PC-3 (cell line): ENCODE data around the gene SLITRK5. TPM values are rescaled to one million over a fixed set of nuclear protein-coding genes. Genes with fewer than 3 reads are reported as not detected.

Experiments used
- ATAC-seq: fragments of 200-7000 bp; cut with Tn5 transposase; 2 replicates; pipeline ENCODE4 v1.9.1; 2020; ENCODE audit warnings: mild to moderate bottlenecking, moderate library complexity
- BruUV-seq: library from RNA; stranded (reverse); fragments of 400-500 nt; replicated peaks from 2 replicates; lab custom pipeline; 2021; lab: Mats Ljungman, UMichigan
- CTCF ChIA-PET: fragments of 300-600 bp; sonication (Branson Sonifier 250); formaldehyde crosslinking; loops from one replicate; lab custom pipeline; 2022; ENCODE audit warnings: antibody characterized with exemption; lab: Charles Lee
- POLR2A ChIA-PET: fragments of 300-600 bp; sonication (Branson Sonifier 250); formaldehyde crosslinking; loops from one replicate; lab custom pipeline; 2022; ENCODE audit warnings: antibody characterized with exemption; ENCODE audit not compliant: unreplicated experiment; lab: Charles Lee
- DNase-seq: peaks from one replicate; pipeline ENCODE4 v3.0.0-alpha.2; 2015
- H2AFZ ChIP-seq: fragments of 300-600 bp; sonication (generic); 2 replicates; pipeline ENCODE4 v1.6.0; 2016; ENCODE audit warnings: antibody characterized with exemption, low read length
- H3F3A ChIP-seq: fragments of 300-600 bp; sonication (generic); one replicate; pipeline ENCODE4 v1.6.0; 2017; ENCODE audit warnings: antibody characterized with exemption, low read length, control low read depth, mild to moderate bottlenecking; ENCODE audit not compliant: unreplicated experiment
- H3K27ac ChIP-seq: fragments of 300-600 bp; sonication (generic); 2 replicates; pipeline ENCODE4 v1.5.1; 2016; ENCODE audit warnings: mild to moderate bottlenecking, low read length
- H3K27me3 ChIP-seq: fragments of 300-600 bp; sonication (generic); 2 replicates; pipeline ENCODE4 v1.6.1; 2016; ENCODE audit warnings: low read length, mixed read lengths
- H3K36me3 ChIP-seq: fragments of 300-600 bp; sonication (generic); 2 replicates; pipeline ENCODE4 v1.6.1; 2016; ENCODE audit warnings: low read depth, mixed run types, low read length, mixed read lengths
- H3K4me1 ChIP-seq: fragments of 300-600 bp; sonication (generic); 2 replicates; pipeline ENCODE4 v1.5.1; 2016; ENCODE audit warnings: low read length; ENCODE audit not compliant: insufficient read depth
- H3K4me2 ChIP-seq: fragments of 300-600 bp; sonication (generic); 2 replicates; pipeline ENCODE4 v1.6.0; 2016; ENCODE audit warnings: low read length
- H3K4me3 ChIP-seq: fragments of 300-600 bp; sonication (generic); 2 replicates; pipeline ENCODE4 v1.5.1; 2016; ENCODE audit warnings: mild to moderate bottlenecking, low read length, mixed read lengths
- H3K79me2 ChIP-seq: fragments of 300-600 bp; sonication (generic); 2 replicates; pipeline ENCODE4 v1.6.1; 2017; ENCODE audit warnings: low read length, mixed read lengths
- H3K9ac ChIP-seq: fragments of 300-600 bp; sonication (generic); 2 replicates; pipeline ENCODE4 v1.6.0; 2016; ENCODE audit warnings: mild to moderate bottlenecking, low read length
- H3K9me2 ChIP-seq: fragments of 300-600 bp; sonication (generic); replicated peaks from 2 replicates; pipeline ENCODE4 v1.6.1; 2016; ENCODE audit warnings: mixed run types, low read length, mixed read lengths
- H3K9me3 ChIP-seq: fragments of 300-600 bp; sonication (generic); 2 replicates; pipeline ENCODE4 v1.6.1; 2016; ENCODE audit warnings: low read length, mixed read lengths
- H4K20me1 ChIP-seq: fragments of 300-600 bp; sonication (generic); 2 replicates; pipeline ENCODE4 v1.6.1; 2016; ENCODE audit warnings: low read length, mixed read lengths
- CTCF ChIP-seq: fragments of 300-600 bp; sonication (generic); conservative IDR thresholded peaks from 2 replicates; pipeline ENCODE4 v1.5.1; 2017; ENCODE audit warnings: antibody characterized with exemption, low read depth, mild to moderate bottlenecking, low read length
- EZH2 ChIP-seq: fragments of 300-600 bp; sonication (generic); IDR thresholded peaks from one replicate; pipeline ENCODE4 v1.6.1; 2017; ENCODE audit warnings: antibody characterized with exemption, mild to moderate bottlenecking, low read length; ENCODE audit not compliant: unreplicated experiment
- EZH2phosphoT487 ChIP-seq: fragments of 300-600 bp; sonication (generic); IDR thresholded peaks from 2 replicates; pipeline ENCODE4 v1.6.1; 2018; ENCODE audit warnings: mild to moderate bottlenecking, antibody characterized with exemption, low read length, borderline replicate concordance
- intact Hi-C: fragments of 100-400 bp; cut with micrococcal nuclease; formaldehyde crosslinking; loops from 2 replicates; pipeline ENCODE4 v1.9.0; 2023
- total RNA-seq: library from RNA; depleted of rRNA; stranded (reverse); fragments of >200 nt; gene quantifications from 2 replicates; pipeline ENCODE4 v1.2.3, GENCODE V29; 2014

Gene SLITRK5
- total RNA-seq, 1 experiment from 2014 or later = 0.18 TPM

GRCh38 chr13:87675851-87676250, 4.7 kb downstream of the SLITRK5 start:
- TF ChIP-seq CTCF (no peak), EZH2 (no peak), EZH2phosphoT487 (no peak)
- Histone ChIP-seq H3K9me3 (no peaks in the 10 kb centered on the region), H2AFZ (no peak overlapping the region), H3K9me2 (no peaks in the 10 kb centered on the region), H3K27ac (no peak overlapping the region), H3K4me3 (no peak overlapping the region), H3K79me2 (no peaks in the 10 kb centered on the region), H3K4me1 (peaks cover 4% of the 10 kb centered on the region), H3K4me2 (no peak overlapping the region), H3K27me3 (peaks cover 5% of the 10 kb centered on the region; the same call in 1 of the 2 replicates), H3K36me3 (no peaks in the 10 kb centered on the region), H4K20me1 (no peaks in the 10 kb centered on the region), H3F3A (no peaks in the 10 kb centered on the region), H3K9ac (no peak overlapping the region)
- intact Hi-C loops = no loop called here
- DNase-seq (no peak), ATAC-seq (no peak)
- ChIA-PET CTCF (no interaction called here), POLR2A (no interaction called here)
- BruUV-seq = no TSS peak

- H3K4me2 ChIP-seq = no peak overlapping the region
- no peaks in the 10 kb centered on the region for H3K36me3 ChIP-seq
- POLR2A ChIA-PET = no interaction called here
- no peaks in the 10 kb centered on the region for H3K79me2 ChIP-seq
- no peaks in the 10 kb centered on the region for H3K9me3 ChIP-seq
- ATAC-seq (no peak), DNase-seq (no peak)
- intact Hi-C loops = no loop called here
- no peaks in the 10 kb centered on the region for H3F3A ChIP-seq
- TF ChIP-seq CTCF = no peak
- no peak for TF ChIP-seq EZH2
- no peak for TF ChIP-seq EZH2phosphoT487
- peaks cover 4% of the 10 kb centered on the region; the same call in 1 of the 2 replicates for H3K4me1 ChIP-seq
- H4K20me1 ChIP-seq = no peaks in the 10 kb centered on the region
- CTCF ChIA-PET = no interaction called here
- H3K9me2 ChIP-seq = no peaks in the 10 kb centered on the region
- H3K27me3 ChIP-seq = peaks cover 5% of the 10 kb centered on the region; the same call in 1 of the 2 replicates
- no peak overlapping the region for H3K4me3 ChIP-seq
- no peak overlapping the region for H2AFZ ChIP-seq
- no peak overlapping the region for H3K27ac ChIP-seq
- H3K9ac ChIP-seq = no peak overlapping the region
- no TSS peak for BruUV-seq
Observed at GRCh38 chr13:87676254-87677042, 5.3 kb downstream of the SLITRK5 start.

- no peak for ATAC-seq
- Histone ChIP-seq H3K27ac (no peak overlapping the region), H3K4me3 (peak overlapping the region; percentile 81), H3K4me2 (peak overlapping the region; percentile 99), H3K79me2 (no peaks in the 10 kb centered on the region), H3K27me3 (peaks cover 5% of the 10 kb centered on the region; the same call in 1 of the 2 replicates), H3K9ac (no peak overlapping the region), H3K36me3 (no peaks in the 10 kb centered on the region), H3K4me1 (peaks cover 4% of the 10 kb centered on the region; the same call in 1 of the 2 replicates), H4K20me1 (no peaks in the 10 kb centered on the region), H3F3A (no peaks in the 10 kb centered on the region), H3K9me2 (no peaks in the 10 kb centered on the region), H3K9me3 (no peaks in the 10 kb centered on the region), H2AFZ (peak overlapping the region; percentile 95; the same call in 1 of the 2 replicates)
- CTCF ChIA-PET = no interaction called here
- intact Hi-C loops = no loop called here
- POLR2A ChIA-PET = no interaction called here
- TF ChIP-seq EZH2 (no peak), EZH2phosphoT487 (no peak), CTCF (no peak)
- no TSS peak for BruUV-seq
- DNase-seq = no peak
Observed at GRCh38 chr13:87677043-87677495, 5.9 kb downstream of the SLITRK5 start.
